K562 (cell line): ENCODE data around the gene COL4A5. TPM values are rescaled to one million over a fixed set of nuclear protein-coding genes. Genes with fewer than 3 reads are reported as not detected.

Experiments used
- ETV5 ChIP-seq: sonication (generic); formaldehyde crosslinking; IDR thresholded peaks from 2 replicates; pipeline ENCODE4 v1.4.0; 2020; ENCODE audit warnings: low read depth, mild to moderate bottlenecking, missing genetic modification reagents
- FOXP1 ChIP-seq: sonication (generic); formaldehyde crosslinking; IDR thresholded peaks from 2 replicates; pipeline ENCODE4 v1.8.0; 2022; ENCODE audit warnings: mild to moderate bottlenecking, missing genetic modification reagents
- JUND ChIP-seq, 2 experiments: IDR thresholded peaks; 2 replicates in 1 of 2; 3 replicates in 1 of 2; pipeline ENCODE4 v1.6.1; 2011; ENCODE audit warnings: borderline replicate concordance in 2 of 2, low read depth in 2 of 2, low read length in 2 of 2, improper control_type of control experiment in 1 of 2, missing biosample characterization in 1 of 2, missing genetic modification characterization in 1 of 2, missing genetic modification reagents in 1 of 2
- MBD1 ChIP-seq: fragments of 250-450 bp; sonication (Bioruptor Pico); IDR thresholded peaks from 2 replicates; pipeline ENCODE4 v1.8.0; 2022; ENCODE audit warnings: inconsistent platforms
- MLLT1 ChIP-seq, 2 experiments: fragments of 450-650 bp; IDR thresholded peaks; 2 replicates each; pipeline ENCODE4 v1.6.1; 2016
- PHF8 ChIP-seq: fragments of 200-600 bp; sonication (generic); IDR thresholded peaks from 2 replicates; pipeline ENCODE4 v1.6.1; 2012; ENCODE audit warnings: mixed run types, mild to moderate bottlenecking, inconsistent platforms, low read length, moderate library complexity, borderline replicate concordance
- SIN3A ChIP-seq, 2 experiments: fragments of 150-350 bp in 1 of 2; IDR thresholded peaks; 2 replicates each; pipeline ENCODE4 v1.6.1; 2011 to 2016; ENCODE audit warnings: borderline replicate concordance in 2 of 2, low read depth in 2 of 2, low read length in 2 of 2, mild to moderate bottlenecking in 2 of 2, moderate library complexity in 2 of 2; ENCODE audit not compliant: control insufficient read depth in 1 of 2
- SOX6 ChIP-seq: fragments of 450-650 bp; IDR thresholded peaks from 2 replicates; pipeline ENCODE4 v1.6.1; 2014; ENCODE audit warnings: mild to moderate bottlenecking
- SREBF2 ChIP-seq: sonication (generic); formaldehyde crosslinking; IDR thresholded peaks from 2 replicates; pipeline ENCODE4 v1.4.0; 2020; ENCODE audit warnings: mild to moderate bottlenecking, missing genetic modification reagents
- TRIM24 ChIP-seq, 2 experiments: fragments of 450-650 bp; IDR thresholded peaks; 2 replicates each; pipeline ENCODE4 v1.6.1; 2016
- TSHZ1 ChIP-seq: fragments of 250-450 bp; sonication (Bioruptor Pico); IDR thresholded peaks from 2 replicates; pipeline ENCODE4 v1.4.0; 2020; ENCODE audit warnings: mild to moderate bottlenecking, moderate library complexity
- U2AF2 ChIP-seq: fragments of 200-400 bp; formaldehyde crosslinking; optimal IDR thresholded peaks from 2 replicates; pipeline ENCODE3; 2017; ENCODE audit warnings: low read depth, mild to moderate bottlenecking, low read length
- ZNF280A ChIP-seq: fragments of 450-650 bp; IDR thresholded peaks from 2 replicates; pipeline ENCODE4 v1.6.1; 2018; ENCODE audit warnings: mild to moderate bottlenecking, low read depth; ENCODE audit not compliant: partially characterized antibody
- ZNF561 ChIP-seq: fragments of 450-650 bp; formaldehyde crosslinking; conservative IDR thresholded peaks from 2 replicates; pipeline ENCODE4 v1.4.0; 2020; ENCODE audit warnings: mild to moderate bottlenecking, moderate library complexity
- polyA plus RNA-seq, 8 experiments: library from polyadenylated mRNA; depleted of rRNA in 4 of 8; stranded (reverse) in 5 of 8; unstranded in 3 of 8; fragments of >200 nt; fragmentation: Nextera tagmentation in 2 of 8; fragmentation: Illumina TruSeq in 1 of 8; extraction: Ambion mirVana in 2 of 8; extraction: Trizol in 1 of 8; gene quantifications; 2 replicates each; pipeline versions ENCODE4 v1.2.1 to v1.2.3, GENCODE V29; 2011 to 2014; ENCODE audit warnings: inconsistent platforms in 1 of 8, missing spikeins in 1 of 8
- total RNA-seq, 7 experiments: library from RNA; depleted of rRNA in 6 of 7; stranded (reverse); fragments of >200 nt in 6 of 7; fragmentation: Illumina TruSeq in 2 of 7; extraction: Trizol in 2 of 7; gene quantifications; 2 replicates each; pipeline versions ENCODE4 v1.2.1 to v1.2.3, GENCODE V29; 2011 to 2021; ENCODE audit warnings: low replicate concordance in 1 of 7
- TF ChIP-seq, protein P1 (sequence below): fragments of 450-650 bp; formaldehyde crosslinking; IDR thresholded peaks from 2 replicates; pipeline ENCODE4 v1.4.0; 2020; ENCODE audit warnings: mild to moderate bottlenecking, moderate library complexity
- TF ChIP-seq, protein P2 (sequence below): fragments of 250-450 bp; sonication (Bioruptor Pico); IDR thresholded peaks from 2 replicates; pipeline ENCODE4 v1.5.0; 2021

Gene COL4A5
- total and polyA plus RNA-seq, 9 of the 15 experiments (the other 6 are each of a cell fraction or from before 2014, with no cell fraction given) = 0.66 to 2.5 (median 1.8) TPM

GRCh38 chrX:108558217-108558616 is 118.6 kb downstream of the COL4A5 start (continued):
- TF ChIP-seq, protein P1, sequence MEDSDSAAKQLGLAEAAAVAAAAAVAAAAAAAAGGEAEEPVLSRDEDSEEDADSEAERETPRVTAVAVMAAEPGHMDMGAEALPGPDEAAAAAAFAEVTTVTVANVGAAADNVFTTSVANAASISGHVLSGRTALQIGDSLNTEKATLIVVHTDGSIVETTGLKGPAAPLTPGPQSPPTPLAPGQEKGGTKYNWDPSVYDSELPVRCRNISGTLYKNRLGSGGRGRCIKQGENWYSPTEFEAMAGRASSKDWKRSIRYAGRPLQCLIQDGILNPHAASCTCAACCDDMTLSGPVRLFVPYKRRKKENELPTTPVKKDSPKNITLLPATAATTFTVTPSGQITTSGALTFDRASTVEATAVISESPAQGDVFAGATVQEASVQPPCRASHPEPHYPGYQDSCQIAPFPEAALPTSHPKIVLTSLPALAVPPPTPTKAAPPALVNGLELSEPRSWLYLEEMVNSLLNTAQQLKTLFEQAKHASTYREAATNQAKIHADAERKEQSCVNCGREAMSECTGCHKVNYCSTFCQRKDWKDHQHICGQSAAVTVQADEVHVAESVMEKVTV (CRISPR knock-in tag) = no peak
- no peak for TF ChIP-seq SIN3A (IDR thresholded peaks at IDR 0.05; ENCODE audit: borderline replicate concordance in 2 of 2, control insufficient read depth in 1 of 2, low read depth in 2 of 2, low read length in 2 of 2)
- TF ChIP-seq MBD1 = no peak
- TF ChIP-seq ETV5 = no peak
- peak; percentile 94 to 95 for TF ChIP-seq TRIM24 (IDR thresholded peaks at IDR 0.05)
- peak; percentile 92 for TF ChIP-seq SOX6
- no peak for TF ChIP-seq PHF8
- TF ChIP-seq ZNF561 (CRISPR knock-in tag) = no peak
- TF ChIP-seq, protein P2, sequence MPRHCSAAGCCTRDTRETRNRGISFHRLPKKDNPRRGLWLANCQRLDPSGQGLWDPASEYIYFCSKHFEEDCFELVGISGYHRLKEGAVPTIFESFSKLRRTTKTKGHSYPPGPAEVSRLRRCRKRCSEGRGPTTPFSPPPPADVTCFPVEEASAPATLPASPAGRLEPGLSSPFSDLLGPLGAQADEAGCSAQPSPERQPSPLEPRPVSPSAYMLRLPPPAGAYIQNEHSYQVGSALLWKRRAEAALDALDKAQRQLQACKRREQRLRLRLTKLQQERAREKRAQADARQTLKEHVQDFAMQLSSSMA (CRISPR knock-in tag) = no peak
- no peak for TF ChIP-seq ZNF280A
- TF ChIP-seq FOXP1 (CRISPR knock-in tag) = no peak
- no peak for TF ChIP-seq TSHZ1 (CRISPR knock-in tag)
- peak; percentile 84 for TF ChIP-seq JUND (IDR thresholded peaks at IDR 0.05; ENCODE audit: borderline replicate concordance, low read depth, low read length)
- peak; percentile 43; the same call in 1 of the 3 replicates for TF ChIP-seq JUND (tag; IDR thresholded peaks at IDR 0.05; ENCODE audit: borderline replicate concordance, low read depth, low read length)
- no peak for TF ChIP-seq U2AF2
- no peak for TF ChIP-seq SREBF2 (CRISPR knock-in tag)
- TF ChIP-seq MLLT1 (IDR thresholded peaks at IDR 0.05) = peak in 1 of 2 experiments; percentile 94; a peak in 2 of 4 replicates
